ENCODE measurements around the gene SLC19A1. TPM values are rescaled to one million over a fixed set of nuclear protein-coding genes. Genes with fewer than 3 reads are reported as not detected.

Gene SLC19A1
- total RNA-seq, 1 experiment from 2014 or later = 25.0 TPM

DNA sequence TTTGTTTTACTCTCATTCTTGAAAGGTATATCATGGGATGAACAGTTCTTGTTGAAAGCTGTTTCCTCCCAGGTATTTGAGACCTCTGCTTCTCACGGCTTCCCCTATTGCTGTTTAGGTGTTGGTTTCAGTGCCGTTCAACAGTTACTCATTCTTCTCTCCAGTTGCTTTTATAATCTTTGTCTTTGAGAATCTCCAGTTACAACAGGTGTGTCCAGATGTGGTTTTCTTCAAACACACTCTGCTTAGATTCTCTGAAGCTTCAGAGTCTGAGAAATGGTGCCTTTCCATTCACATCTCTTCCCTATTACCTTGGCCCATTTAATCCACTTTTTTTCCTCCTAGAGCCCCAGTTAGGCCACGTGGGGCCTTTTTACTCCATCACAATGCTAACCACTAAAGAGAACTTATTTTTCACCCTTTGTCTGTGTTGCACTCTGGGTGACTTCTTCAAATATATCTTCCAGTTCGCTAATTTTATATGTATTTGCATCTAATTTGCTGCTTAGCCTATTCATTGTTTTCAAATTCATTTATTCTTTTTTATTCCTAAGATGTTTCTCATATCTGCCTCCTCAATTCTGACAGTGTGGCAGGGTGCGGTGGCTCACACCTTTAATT lies 46.7 kb upstream of the SLC19A1 start:
- DNase-seq = no peak
- ChIA-PET POLR2A (ENCODE audit: unreplicated experiment) (no interaction called here), CTCF (no interaction called here)
- no peak overlapping the region for H3K4me3 ChIP-seq
- H3K27ac ChIP-seq = no peak overlapping the region
- H2AFZ ChIP-seq = no peak overlapping the region
- H3K9me3 ChIP-seq (ENCODE audit: insufficient read depth, low read depth) = no peaks in the 10 kb centered on the region; the same call in 1 of the 2 replicates
- no peaks in the 10 kb centered on the region for H3K79me2 ChIP-seq (ENCODE audit: low read depth)
- TF ChIP-seq EZH2 (IDR thresholded peaks at IDR 0.05; ENCODE audit: low read depth) (no peak), CTCF (conservative IDR thresholded peaks at IDR 0.05) (no peak)
- peaks cover 37% of the 10 kb centered on the region for H3K27me3 ChIP-seq (ENCODE audit: insufficient read depth, low read depth)
- no peak overlapping the region for H3K4me2 ChIP-seq
- H3F3A ChIP-seq (ENCODE audit: insufficient read depth, low read depth) = no peaks in the 10 kb centered on the region
- intact Hi-C loops (cut with micrococcal nuclease; ENCODE audit: unreplicated experiment) = no loop called here
- BruUV-seq (replicated peaks) = no TSS peak
- H3K36me3 ChIP-seq (ENCODE audit: low read depth) = no peaks in the 10 kb centered on the region
- no peaks in the 10 kb centered on the region for H3K4me1 ChIP-seq (replicated peaks; ENCODE audit: insufficient read depth)
- H3K9me2 ChIP-seq (ENCODE audit: insufficient read depth) = no peaks in the 10 kb centered on the region
- no peaks in the 10 kb centered on the region for H4K20me1 ChIP-seq (ENCODE audit: insufficient read depth)

DNA sequence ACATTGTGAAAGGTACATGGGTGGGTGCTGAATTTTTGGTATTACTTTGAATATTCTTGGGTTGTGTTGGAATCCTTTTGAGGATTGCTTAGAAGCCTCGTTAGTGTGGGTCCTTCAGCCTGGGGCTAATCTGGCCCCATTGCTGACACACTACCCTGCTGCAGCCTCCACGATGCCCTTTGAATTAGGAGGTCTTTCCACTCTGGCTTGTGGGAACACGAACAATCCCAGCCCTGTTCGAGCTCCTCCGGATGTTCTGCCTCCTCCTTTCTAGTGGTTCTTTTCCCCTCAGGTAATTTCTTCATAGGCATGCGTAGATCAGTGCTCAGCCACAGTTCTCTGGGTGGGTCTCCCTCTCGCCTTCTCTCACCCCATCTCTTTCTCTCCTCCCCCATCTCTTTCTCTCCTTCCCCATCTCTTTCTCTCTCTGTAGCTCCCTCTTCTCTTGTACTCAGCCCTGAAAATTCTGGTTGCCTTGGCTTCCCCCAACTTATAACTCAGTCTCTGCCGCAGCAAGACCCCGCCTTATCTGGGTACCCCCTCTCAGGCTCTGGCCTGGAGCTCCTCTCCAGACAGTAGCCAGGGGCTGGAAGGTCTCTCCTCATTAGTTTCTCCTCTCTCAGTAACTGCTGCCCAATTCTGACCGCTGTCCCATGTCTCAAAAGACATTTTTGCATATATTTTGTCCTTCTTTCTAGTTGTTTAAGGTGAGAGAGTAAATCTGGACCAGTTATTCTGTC lies 46.0 kb upstream of the SLC19A1 start:
- ChIA-PET POLR2A (ENCODE audit: unreplicated experiment) (no interaction called here), CTCF (no interaction called here)

GRCh38 chr21:45586289-45586858 lies 44.1 kb upstream of the SLC19A1 start:
- no peaks in the 10 kb centered on the region for H3K36me3 ChIP-seq (ENCODE audit: low read depth)
- H3K4me2 ChIP-seq = no peak overlapping the region
- intact Hi-C loops (cut with micrococcal nuclease; ENCODE audit: unreplicated experiment) = no loop called here
- H3K79me2 ChIP-seq (ENCODE audit: low read depth) = no peaks in the 10 kb centered on the region
- no peak overlapping the region for H3K4me3 ChIP-seq
- no peak for DNase-seq
- no peak overlapping the region for H3K27ac ChIP-seq
- no peak overlapping the region for H2AFZ ChIP-seq
- POLR2A ChIA-PET (ENCODE audit: unreplicated experiment) = no interaction called here
- TF ChIP-seq CTCF (conservative IDR thresholded peaks at IDR 0.05) (no peak), EZH2 (IDR thresholded peaks at IDR 0.05; ENCODE audit: low read depth) (no peak)
- CTCF ChIA-PET = interaction anchor here (0.8 kb wide), 1 partner anchor 916 kb away, joined by 3 read pairs; no protein-coding TSS in a partner anchor
- no peaks in the 10 kb centered on the region; the same call in 1 of the 2 replicates for H3K9me3 ChIP-seq (ENCODE audit: insufficient read depth, low read depth)
- BruUV-seq (replicated peaks) = no TSS peak
- H4K20me1 ChIP-seq (ENCODE audit: insufficient read depth) = no peaks in the 10 kb centered on the region
- no peaks in the 10 kb centered on the region for H3K9me2 ChIP-seq (ENCODE audit: insufficient read depth)
- H3K27me3 ChIP-seq (ENCODE audit: insufficient read depth, low read depth) = peaks cover 49% of the 10 kb centered on the region
- no peaks in the 10 kb centered on the region for H3F3A ChIP-seq (ENCODE audit: insufficient read depth, low read depth)
- no peaks in the 10 kb centered on the region for H3K4me1 ChIP-seq (replicated peaks; ENCODE audit: insufficient read depth)

More for the DNA sequence above, 46.0 kb upstream of the SLC19A1 start:
- H3K79me2 ChIP-seq (ENCODE audit: low read depth) = no peaks in the 10 kb centered on the region
- H2AFZ ChIP-seq = no peak overlapping the region
- H3K4me1 ChIP-seq (replicated peaks; ENCODE audit: insufficient read depth) = no peaks in the 10 kb centered on the region
- no peaks in the 10 kb centered on the region for H3K36me3 ChIP-seq (ENCODE audit: low read depth)
- peaks cover 44% of the 10 kb centered on the region for H3K27me3 ChIP-seq (ENCODE audit: insufficient read depth, low read depth)
- no peaks in the 10 kb centered on the region for H4K20me1 ChIP-seq (ENCODE audit: insufficient read depth)
- intact Hi-C loops (cut with micrococcal nuclease; ENCODE audit: unreplicated experiment) = no loop called here
- H3K4me3 ChIP-seq = no peak overlapping the region
- H3F3A ChIP-seq (ENCODE audit: insufficient read depth, low read depth) = no peaks in the 10 kb centered on the region
- H3K27ac ChIP-seq = no peak overlapping the region
- H3K4me2 ChIP-seq = no peak overlapping the region
- no peaks in the 10 kb centered on the region; the same call in 1 of the 2 replicates for H3K9me3 ChIP-seq (ENCODE audit: insufficient read depth, low read depth)
- no peaks in the 10 kb centered on the region for H3K9me2 ChIP-seq (ENCODE audit: insufficient read depth)
- no peak for TF ChIP-seq CTCF (conservative IDR thresholded peaks at IDR 0.05)
- TF ChIP-seq EZH2 (IDR thresholded peaks at IDR 0.05; ENCODE audit: low read depth) = no peak
- no TSS peak for BruUV-seq (replicated peaks)
- no peak for DNase-seq

Measured in PC-9 (cell line).